Kasumi-1 (cell line): Measurements from ENCODE around the gene CHMP1A.
A peak's percentile ranks its signal among the peaks of the same experiment; 100 is the strongest.

ENCODE experiments used
- DNase-seq, 2 experiments: peaks; one replicate each; lab custom pipeline; 2025; lab: John Stamatoyannopoulos, UW

The CHMP1A gene

DNA sequence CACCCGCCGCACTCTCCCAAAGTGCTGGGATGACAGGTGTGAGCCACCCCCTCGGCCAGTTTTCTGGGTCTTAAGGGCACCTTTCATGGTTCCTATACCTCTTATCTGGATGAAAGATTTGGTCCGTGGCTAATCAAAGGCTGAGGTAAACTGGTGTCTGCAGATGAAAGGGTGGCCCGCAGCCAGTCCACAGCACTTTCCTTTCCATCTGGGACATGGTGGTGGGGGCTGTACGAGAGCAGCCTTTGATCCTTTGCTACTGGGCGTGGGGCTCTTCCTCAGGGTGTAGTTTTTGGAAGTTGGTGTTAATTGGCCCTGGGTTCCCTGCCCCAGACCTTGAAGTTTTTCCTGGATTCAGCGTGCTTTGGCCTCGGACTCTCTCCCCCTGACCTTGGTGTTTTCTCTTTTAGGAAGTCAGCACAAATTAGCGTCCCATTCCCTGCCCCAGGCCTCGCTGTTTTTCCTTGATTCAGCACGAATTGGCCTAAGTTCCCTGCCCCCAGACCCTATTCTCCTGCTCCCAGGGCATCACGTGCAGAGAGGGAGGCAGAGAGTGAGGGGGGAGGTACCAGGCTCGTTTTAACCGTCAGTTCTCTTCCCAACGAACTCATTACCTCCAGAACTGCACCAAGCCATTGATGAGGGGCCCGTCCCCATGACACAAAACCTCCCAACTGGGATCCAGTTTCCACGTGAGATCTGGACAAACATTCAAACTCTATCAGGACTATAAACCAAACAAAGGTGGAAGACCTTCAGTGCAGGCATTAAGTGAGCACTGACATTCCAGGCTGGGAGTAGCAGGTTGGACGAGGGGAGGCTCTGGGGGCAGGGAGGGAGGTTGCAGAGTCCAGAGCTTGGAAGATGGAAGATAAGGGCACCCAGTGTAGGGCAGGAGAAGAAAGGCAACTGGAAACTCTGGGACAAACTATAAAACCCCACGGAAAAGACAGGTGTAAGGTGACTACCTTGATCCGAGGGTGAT is 32.4 kb downstream of the CHMP1A start:
- DNase-seq, result no peak

DNA sequence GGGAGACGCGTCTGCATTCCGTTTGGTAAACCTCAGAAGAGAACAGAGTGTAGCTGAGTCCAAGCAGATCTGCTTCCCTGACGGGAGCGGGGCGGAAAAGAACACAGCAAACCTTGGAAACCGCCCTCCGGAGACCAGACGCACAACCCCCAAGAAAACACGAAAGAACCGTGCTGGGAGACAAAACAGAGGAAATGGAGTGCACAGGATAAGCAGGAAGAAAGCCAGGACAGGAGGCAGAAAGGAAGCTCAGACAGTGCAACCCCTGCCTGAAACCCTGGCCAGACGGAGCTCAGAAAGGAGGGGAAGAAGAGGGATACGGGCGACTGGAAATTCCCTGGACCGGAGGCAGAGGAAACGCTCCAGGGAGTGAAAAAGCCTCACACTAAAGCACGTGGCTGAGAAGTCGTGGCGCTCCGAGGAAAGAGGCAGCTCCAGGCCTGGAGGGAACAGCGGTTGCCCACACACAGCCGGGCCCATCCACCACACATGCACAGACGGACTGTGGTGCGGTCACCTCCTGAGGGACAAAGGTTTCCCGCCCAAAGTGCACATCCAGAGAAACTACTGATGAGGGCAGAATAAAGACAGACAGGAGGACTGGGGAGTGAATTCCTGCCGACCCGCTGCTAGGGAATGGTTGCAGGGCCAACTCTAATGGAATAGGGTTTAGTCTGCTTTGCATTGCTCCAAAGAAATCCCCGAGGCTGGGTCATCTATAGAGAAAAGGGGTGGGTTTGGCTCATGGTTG is 33.8 kb downstream of the CHMP1A start:
- no peak for DNase-seq

DNA sequence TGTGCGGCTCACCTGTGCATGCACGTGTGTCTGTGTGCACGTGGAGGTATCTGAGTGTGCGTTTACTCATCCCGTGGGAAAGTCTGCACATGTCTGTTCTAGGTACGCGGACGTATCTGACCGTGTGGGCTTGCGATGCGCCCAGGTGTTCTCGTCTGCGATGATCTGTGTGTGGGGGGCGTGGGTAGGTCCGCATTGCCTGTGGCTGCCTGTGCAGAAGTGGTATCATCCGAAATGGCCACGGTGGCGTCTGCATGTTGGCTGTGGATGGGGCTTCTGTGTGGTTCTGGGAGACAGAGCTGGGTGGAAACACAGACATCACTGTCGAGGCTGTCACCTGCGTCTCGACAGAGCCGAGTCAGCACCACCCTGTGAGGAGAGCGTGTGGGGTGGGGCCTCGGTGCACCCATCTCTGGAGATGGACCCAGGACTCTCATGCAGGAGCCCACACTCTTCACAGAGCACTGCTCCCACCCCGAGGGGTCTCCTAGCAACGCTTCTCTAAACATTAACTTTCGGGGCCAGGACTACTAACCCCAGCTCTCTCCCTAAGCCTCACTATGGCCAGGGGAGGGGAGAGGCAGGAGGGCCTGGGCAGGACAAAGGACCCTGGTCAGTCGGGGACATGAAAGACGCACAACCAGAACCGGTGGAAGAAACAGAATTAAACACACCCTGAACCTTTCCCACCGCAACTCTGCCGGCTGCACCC is 35.7 kb downstream of the CHMP1A start:
- DNase-seq, result no peak

DNA sequence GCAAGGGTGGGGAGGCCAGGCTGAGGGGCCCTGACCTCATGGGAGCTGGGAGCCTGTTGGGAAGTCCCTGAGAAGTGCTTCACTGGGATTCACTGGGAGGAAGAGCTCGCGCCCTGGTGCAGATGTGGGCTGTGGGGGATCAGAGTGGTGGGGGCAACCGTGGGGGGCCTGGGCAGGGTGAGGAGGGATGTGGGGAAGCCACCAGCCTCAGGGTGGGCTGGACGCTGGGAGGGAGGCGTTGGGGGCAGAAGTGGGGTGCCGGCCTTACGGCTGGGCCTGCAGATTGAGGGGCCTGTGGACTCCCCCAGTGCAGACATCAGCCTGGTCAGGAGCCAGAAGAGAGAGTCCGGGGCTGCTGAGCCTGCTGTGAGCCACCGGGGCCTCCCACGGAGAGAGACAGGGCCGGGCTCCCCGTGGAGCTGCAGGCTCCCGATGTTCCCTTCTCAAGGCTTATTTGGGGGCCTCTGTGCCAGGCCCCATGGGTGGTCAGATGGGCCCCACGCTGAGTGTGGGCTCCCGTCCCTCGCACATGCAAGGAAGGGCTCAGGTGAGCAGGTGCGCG is 36.3 kb downstream of the CHMP1A start:
- DNase-seq, result no peak

DNA sequence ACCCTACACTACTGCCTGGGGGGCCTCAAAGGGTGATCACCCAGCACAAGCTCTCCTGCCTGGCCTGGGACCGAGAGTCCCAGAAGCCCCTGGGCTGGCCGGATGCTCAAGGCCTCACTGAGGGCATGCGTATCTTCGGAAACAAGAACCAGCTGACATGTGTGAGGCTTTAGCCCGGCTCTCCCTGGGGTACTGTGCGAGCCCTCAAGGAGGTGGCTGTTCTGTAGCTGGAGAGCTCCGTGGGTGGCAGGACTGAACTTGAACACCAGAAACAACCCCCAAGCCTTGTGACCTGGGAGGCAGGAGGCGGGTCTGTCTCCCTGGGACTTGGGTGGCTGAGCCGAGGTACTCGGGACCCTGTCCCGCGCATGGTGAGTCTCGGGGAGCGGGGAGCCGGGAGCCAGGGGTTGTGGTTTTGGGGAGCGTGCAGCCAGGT is 37.1 kb downstream of the CHMP1A start:
- DNase-seq, result no peak

DNA sequence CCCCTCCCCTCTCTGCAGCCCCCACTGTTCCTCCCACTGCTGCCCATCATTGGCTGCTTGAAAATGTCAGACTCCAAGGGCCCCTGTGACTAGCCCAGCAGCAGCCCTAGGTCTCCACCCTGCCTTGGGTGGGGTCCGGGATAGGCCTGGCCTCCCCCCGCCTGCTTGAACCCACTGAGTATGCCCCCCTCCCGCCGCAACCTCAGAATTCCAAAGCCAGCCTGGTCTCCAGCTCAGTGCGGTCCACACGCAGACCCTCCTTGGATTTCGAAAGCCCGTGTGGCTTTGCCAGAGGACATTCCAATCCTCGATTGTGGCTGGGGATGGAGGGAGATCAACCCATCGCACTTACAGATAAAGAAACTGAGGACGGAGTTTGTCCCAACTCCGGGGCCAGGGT is 37.7 kb downstream of the CHMP1A start:
- no peak for DNase-seq

DNA sequence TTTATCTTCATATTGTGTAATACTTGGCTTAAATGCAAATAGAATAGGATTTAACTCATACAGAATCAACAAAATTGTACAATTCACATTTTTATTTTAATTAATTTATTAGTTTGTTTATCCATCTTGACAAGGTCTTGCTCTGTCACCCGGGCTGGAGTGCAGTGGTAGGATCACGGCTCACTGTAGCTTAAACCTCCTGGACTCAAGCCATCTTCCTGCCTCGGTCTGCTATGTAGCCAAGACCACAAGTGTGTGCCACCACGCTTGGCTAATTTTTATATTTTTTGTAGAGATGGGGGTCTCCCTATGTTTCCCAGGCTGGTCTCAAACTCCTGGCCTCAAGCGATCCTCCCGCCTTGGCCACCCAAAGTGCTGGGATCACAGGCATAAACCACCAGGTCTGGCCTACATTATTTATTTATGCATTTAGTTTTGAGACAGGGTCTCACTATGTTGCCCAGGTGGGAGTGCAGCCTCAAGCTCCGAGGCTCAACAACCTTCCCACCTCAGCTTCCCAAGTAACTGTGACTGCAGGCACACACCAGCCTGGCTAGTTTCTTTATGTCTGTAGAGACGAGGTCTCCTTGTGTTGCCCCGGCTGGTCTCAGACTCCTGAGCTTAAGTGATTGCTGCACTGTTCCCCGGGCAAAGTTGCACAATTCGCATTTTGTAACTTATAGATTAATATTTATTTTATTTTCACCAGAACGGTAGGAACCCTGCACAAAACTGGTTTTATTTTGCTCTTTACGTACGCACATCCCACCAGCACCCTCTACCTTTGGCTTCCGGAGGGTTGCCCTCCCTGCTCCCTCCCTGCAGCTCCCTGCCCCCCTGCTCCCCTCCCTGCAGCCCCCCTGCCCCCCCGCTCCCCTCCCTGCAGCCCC is 39.2 kb downstream of the CHMP1A start:
- no peak for DNase-seq

DNA sequence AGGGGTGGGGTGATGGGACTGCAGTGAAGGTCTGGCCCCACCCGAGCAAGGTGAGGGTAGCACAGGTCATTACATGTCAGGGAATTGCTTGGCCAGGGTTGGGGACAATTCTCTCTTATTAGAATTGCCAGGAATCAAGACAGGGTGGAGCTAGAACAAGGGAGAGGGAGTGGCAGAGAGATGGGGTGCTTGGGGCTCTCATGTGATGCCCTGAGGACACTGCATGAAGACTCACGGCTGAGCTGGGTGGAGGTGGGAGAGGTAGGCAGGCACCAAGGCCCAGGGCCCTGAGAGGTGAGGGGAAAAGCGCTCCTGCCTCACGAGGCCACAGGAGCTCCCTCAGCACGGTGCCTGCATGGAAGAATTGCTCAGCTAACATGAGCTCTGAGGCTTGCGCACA is 40.5 kb downstream of the CHMP1A start:
- DNase-seq, result no peak

DNA sequence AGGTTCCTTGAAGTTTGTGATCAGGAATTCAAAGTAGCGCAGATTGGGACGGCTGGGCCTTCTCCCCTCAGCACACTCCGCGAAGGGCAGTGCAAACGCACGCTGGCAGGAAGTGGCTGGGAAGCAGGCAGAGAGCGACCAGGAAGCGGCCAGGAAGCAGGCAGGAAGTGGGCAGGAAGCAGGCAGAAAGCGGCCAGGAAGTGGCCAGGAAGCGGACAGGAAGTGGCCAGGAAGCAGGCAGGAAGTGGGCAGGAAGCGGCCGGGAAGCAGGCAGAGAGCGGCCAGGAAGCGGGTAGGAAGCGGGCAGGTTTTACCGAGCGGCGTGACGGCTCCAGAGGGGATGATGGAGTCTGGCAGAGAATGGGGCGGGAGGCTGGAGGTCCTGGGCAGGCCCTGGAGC is 40.9 kb downstream of the CHMP1A start:
- DNase-seq, result no peak

DNA sequence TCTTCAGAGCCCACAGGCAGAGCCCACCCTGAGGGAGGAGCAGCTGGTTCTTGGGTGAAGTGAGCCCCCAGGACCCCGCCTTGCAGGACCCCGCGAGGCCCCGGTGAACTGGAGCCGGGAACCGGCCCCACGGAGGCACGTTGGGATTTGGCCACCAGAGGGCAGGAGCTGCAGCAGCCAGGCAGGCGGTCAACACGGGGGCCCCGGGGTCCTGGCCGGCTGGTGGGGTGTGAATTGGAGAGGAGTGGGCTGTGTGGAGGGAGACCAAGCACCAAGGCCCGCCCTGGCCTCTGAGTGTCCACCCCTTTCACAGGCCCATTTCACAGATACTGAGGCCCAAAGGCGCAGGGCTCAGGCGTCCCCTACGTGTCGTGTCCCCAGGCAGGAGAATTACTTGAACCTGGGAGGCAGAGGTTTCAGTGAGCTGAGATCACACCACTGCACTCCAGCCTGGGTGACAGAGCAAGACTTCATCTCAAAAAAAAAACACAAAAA is 41.9 kb downstream of the CHMP1A start:
- DNase-seq, result no peak

DNA sequence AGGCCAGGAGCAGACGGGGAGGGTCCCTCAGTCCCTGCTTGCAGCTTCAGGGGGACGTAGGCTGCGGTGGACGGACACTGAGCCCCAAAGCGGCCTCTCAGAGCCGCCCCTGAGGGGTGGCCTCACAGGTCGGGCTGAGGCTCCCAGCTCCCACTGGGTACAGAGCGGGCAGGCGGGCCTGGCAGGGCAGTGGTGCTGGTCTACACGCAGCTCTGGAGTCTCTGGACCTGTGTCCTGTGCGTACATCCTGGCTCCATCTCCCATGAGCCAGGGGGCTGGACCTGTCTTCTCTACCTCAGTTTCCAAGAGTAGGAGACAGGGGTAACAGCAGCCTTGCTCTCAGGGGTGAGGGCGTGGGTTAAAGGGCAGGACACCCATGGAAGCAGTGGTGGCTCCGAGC is 42.3 kb downstream of the CHMP1A start:
- no peak for DNase-seq

DNA sequence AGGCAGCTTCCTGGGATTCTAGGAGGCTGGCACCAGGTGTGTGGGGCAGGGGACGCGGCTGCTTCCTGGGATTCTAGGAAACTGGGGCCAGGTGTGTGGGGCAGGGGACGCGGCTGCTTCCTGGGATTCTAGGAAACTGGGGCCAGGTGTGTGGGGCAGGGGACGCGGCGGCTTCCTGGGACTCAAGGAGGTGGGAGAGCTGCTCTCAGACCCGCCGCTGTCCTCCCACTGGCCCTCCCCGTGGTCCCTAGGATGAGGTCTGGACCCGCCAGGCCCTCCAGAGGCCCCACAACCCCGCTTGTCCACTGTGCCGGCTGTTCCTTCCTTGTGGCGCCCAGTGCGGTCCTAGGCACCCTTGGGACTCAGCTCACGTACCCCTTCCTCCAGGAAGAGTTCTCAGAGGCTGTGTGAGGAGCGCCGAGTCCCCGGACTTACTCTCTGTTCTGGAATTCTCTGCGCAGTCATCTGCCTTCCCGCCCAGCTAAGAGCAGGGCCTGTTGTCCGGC is 43.5 kb downstream of the CHMP1A start:
- DNase-seq, result no peak

DNA sequence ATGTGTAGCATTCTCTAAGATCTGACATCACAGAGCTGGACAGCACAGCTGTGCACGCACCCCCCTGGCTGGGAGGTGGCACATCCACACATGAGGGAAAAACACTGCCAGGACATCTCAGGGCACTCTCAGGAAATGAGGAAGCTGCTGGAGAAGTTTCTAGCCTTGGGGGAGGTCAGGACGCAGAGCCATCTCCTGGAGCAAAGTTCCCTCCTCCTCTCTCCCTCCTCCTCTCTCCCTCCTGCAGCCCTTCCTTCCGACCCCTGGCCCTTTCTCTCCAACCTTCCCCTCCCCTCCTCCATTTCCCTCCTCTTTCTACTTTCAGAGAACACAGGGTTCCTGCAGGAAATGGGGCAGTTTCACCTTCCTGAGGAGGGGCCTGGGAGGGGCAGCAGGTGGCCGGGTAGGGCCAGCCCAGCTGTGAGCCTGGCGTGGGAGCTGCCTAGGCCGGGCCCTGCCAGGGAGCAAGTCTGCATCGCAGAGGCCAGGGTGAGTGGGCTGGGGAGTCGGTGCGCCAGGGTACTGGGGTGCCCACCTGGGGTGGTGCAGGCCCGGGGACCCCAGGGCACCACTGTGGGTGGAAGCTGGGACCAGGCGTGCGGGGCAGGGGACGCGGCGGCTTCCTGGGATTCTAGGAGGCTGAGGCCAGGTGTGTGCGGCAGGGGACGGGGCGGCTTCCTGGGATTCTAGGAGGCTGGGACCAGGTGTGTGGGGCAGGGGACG is 44.1 kb downstream of the CHMP1A start, which contains the start of gene DPEP1:
Gene DPEP1, plus strand, starts transcription at position 412 of the 723 bp plus-strand sequence. CDS start 16,769 bp downstream, outside the sequence.
- DNase-seq, result peak; percentile 32 to 46

DNA sequence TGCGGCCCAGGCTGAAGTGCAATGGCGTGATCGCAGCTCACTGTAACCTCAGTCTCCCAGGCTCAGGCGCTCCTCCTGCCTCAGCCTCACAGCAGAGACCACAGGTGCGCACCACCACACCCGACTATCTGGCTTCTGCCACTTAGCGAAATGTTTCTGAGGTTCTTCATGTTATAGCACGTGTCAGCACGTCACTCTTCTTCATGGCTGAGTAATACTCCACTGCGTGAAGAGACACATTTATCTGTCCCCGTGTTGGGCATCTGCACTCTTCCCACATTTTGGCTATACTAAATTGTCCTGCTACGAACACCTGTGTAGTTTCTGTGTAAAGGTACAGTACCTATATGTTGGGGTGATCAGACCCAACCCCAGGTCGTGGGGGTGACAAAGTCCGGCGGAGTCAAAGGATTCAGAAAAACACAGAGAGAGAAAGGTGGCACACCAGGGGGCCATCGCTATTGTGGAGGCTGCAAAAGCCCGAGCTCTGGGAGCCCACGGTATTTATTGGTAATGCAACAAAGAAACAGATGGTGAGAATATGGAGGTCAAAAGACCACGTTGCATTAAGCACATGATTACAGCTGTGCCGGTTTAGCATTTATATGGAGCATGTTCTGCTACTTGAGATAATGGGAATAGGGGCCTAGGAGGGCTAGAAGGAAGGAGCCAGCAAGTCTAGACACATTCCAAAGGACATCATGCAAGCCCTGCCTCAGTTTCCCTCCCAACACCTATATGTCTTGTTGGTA is 44.9 kb downstream of the CHMP1A start:
- DNase-seq, result no peak

DNA sequence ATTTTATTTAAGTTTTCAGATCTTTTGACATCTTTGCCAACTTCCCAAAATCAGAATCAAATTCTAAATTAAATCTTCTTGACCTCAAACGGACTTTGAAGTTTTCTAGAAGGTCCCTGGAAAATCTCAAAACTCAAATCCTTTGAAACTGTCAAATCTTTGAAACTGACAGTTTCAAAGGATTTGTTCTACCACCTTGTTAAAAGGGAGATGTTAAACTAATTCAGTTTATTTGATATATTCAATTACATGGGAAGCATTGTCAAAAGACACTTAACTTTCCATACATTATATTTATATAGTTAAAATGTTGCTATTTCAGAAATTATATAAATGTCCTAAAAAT is 47.4 kb downstream of the CHMP1A start:
- no peak for DNase-seq

DNA sequence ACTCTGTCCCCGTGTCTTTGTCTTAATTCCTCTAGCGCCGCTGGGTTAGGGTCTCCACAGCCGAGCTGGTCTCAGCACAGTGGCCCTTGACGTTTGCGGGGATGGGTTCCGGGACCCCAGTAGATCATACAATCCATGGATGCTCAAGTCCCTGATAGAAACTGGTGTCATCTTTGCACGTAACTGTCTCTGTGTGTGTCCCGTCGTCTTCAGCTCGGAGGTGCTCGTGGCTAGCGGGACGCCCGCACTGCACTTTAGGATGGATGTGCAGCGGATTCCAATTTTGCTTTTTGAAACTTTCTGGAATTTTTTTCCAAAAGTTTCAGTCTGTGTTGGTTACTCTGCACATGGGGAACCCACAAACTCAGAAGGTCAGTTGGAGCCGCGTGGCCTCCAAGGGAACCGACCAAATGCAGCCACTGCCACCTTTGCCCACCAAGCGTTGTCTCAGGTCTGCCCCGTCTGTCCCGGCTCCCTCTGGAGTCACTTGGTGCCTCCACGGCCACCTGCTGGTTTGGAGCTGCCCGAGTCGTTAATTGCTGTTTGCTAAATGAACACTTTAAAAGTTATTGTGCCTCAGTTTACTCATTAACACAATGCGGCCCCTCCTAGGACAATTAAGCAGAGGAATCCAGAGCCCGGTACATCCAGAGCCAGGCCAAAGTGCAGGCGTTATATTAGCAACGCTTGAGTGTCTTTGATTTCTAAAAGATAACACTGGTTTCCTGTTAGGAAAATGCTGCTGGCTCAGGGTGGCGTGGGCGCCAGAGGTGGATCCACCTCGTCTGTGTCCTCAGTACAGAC is 49.4 kb downstream of the CHMP1A start:
- no peak for DNase-seq

DNA sequence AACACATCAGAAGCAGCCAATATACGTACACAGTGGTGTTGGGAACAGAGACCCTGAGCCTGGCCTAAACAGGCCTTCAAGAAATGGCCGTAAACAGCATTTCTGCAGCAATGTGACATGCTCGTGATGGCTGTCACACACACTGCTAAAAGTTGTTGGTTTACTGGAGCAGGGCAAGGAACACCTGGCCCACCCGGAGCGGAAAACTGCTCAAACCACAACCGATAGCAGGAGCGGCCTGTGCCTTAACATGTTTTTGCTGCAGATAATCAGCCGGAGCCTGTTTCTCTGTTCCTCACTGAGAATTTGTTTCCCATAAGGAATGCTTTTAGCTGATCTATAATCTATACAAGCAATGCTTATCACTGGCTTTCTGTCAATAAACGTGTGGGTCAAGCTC is 50.1 kb downstream of the CHMP1A start:
- DNase-seq, result no peak

DNA sequence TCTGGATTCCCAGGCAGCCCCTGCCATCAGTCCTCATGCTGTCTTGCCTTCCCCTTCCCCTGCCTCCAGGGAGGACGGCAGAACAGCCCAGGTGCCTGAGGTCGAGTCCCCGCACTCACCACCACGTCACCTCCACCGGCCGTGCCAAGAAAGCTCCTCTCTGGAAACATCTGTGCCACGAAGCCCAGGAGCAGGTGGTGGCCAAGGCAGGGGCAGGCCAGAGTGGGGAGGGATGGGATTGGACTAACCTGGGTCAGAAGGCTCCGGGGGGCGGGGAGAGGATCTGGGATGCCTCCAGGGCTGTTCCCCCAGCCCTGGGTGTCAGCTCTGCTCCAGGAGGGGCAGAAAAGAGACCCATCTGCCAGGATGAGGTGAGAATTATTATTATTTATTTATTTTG is 51.5 kb downstream of the CHMP1A start:
- DNase-seq, result no peak
